Kidney epithelial cell (primary cell): ENCODE results near the gene ZNF79. TPM values are rescaled to one million over a fixed set of nuclear protein-coding genes. Genes with fewer than 3 reads are reported as not detected.

Experiments used
- DNase-seq: peaks from one replicate; pipeline ENCODE4 v3.0.0-alpha.2; 2010; ENCODE audit warnings: low read depth
- H3K27me3 ChIP-seq: 2 replicates; pipeline ENCODE4 v1.6.0; 2011; ENCODE audit warnings: low read length; ENCODE audit not compliant: control insufficient read depth, insufficient read depth
- H3K36me3 ChIP-seq: 2 replicates; pipeline ENCODE4 v1.5.1; 2011; ENCODE audit warnings: low read length; ENCODE audit not compliant: control insufficient read depth, insufficient read depth
- H3K4me3 ChIP-seq: 2 replicates; pipeline ENCODE4 v1.5.1; 2011; ENCODE audit warnings: low read depth, mild to moderate bottlenecking, control low read depth, low read length
- CTCF ChIP-seq: IDR thresholded peaks from 2 replicates; pipeline ENCODE4 v1.5.1; 2011; ENCODE audit warnings: mild to moderate bottlenecking, moderate library complexity, low read length, control low read depth, inconsistent platforms; ENCODE audit not compliant: insufficient read depth, poor library complexity, severe bottlenecking
- total RNA-seq: library from RNA; depleted of rRNA; stranded (reverse); fragments of >200 nt; gene quantifications from 2 replicates; pipeline ENCODE4 v1.2.3, GENCODE V29; 2015

ZNF79 gene
- total RNA-seq, 1 donor from 2014 or later, result 5.7 TPM

GRCh38 chr9:127447416-127448111, 23.4 kb downstream of the ZNF79 start:
- no peak for DNase-seq
- no peak overlapping the region for H3K4me3 ChIP-seq

GRCh38 chr9:127448112-127448805, 24.1 kb downstream of the ZNF79 start:
- Histone ChIP-seq H3K4me3 (peak overlapping the region; percentile 95), H3K27me3 (no peaks in the 10 kb centered on the region), H3K36me3 (peaks cover 12% of the 10 kb centered on the region)
- no peak for TF ChIP-seq CTCF
- no peak for DNase-seq

More at GRCh38 chr9:127447416-127448111, 23.4 kb downstream of the ZNF79 start:
- Histone ChIP-seq H3K36me3 (peaks cover 12% of the 10 kb centered on the region), H3K27me3 (no peaks in the 10 kb centered on the region)
- TF ChIP-seq CTCF, result no peak

- H3K36me3 ChIP-seq, result peaks cover 8% of the 10 kb centered on the region
- TF ChIP-seq CTCF, result no peak
- DNase-seq, result no peak
Observed at GRCh38 chr9:127449332-127449966, 25.3 kb downstream of the ZNF79 start.

GRCh38 chr9:127450243-127450760, 26.1 kb downstream of the ZNF79 start:
- TF ChIP-seq CTCF, result no peak
- Histone ChIP-seq H3K36me3 (peaks cover 5% of the 10 kb centered on the region), H3K4me3 (peak overlapping the region; percentile 95), H3K27me3 (no peaks in the 10 kb centered on the region)
- DNase-seq, result no peak

More at GRCh38 chr9:127449332-127449966, 25.3 kb downstream of the ZNF79 start:
- Histone ChIP-seq H3K27me3 (no peaks in the 10 kb centered on the region), H3K4me3 (peak overlapping the region; percentile 95)

GRCh38 chr9:127450830-127451607, 26.8 kb downstream of the ZNF79 start, which contains the start of the genes LRSAM1 and RPL12:
Gene LRSAM1, plus strand, starts transcription at chr9:127451510. Its CDS starts 3,018 bp downstream, at chr9:127454528.
Gene RPL12, minus strand, starts transcription at chr9:127451406. Its CDS starts 89 bp downstream, at chr9:127451317.
- TF ChIP-seq CTCF, result no peak
- no peaks in the 10 kb centered on the region for H3K27me3 ChIP-seq
- H3K4me3 ChIP-seq, result peak within 1 kb of the TSS; percentile 95
- peaks cover 5% of the 10 kb centered on the region for H3K36me3 ChIP-seq
- DNase-seq, result peak; percentile 56
